ENCODE results near the gene BFSP2.
A peak's percentile ranks its signal among the peaks of the same experiment; 100 is the strongest.
"Not testable (repeated sequence)": the region's sequence is repeated elsewhere in the genome, so short reads cannot be mapped to it uniquely, and the experiment has no call there.

The BFSP2 gene

DNA sequence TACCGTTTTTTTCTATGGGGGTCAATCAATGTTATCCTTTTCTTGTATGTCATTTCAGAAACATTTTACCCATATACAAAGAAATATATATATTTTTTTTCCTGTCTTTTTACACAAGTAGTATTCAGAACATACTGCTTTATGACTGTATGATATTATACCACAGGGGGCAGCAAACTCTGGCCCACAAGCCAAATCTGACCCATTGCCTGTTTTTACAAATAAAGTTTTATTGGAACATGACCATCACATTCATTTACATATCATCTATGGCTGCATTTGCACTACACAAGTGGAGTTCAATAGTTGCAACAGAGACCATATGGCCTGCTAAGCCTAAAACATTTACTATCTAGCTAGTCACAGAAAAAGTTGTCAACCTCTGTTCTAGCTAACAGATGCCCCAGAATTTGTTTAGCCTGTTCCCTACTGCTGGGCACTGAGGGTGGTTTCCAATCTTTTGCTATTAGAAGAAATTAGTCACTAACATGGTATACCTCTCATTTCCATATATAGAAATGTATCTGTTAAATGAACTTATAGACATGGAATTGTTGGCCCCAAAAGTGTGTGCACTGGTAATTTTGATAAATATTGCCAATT lies 57.7 kb downstream of the BFSP2 start:
- no peak for DNase-seq

DNA sequence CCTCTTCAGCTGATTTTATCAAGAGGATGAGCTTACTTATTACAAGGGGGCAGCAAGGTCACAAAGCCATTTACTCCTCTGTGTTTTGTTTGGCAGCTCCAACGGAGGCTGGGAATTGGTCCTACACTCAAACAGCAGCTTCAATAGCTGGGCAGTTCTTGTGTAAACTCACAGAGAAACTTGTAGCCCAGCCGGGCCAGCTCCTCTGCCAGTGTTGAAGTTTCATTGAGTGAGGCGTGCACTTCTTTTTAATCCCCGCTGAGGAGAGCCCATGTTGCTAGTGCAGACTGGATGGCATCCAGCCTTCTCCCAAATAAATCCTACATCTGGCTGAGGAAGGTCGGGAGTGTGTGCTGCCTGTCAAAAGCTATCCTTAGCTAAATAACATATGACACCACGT lies 59.5 kb downstream of the BFSP2 start:
- DNase-seq, result no peak

DNA sequence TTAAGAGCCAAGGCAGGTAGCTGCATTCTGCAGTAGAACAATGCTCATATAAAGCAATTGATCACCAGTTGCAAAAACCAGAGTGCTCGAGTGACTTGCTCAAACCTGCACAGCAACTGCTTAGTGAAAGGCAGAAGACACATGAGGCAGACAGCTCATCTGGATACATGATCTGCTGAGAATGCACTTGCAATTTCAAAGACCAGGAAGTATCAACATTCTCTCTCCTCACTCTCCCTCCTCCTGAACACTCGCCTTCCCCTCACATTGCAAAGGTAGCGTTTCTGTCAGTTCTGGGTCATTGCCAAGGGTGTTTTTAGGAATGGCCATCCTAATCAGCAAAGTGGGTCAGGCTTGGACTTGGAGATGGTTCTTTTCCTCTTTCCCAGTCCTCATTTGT lies 61.0 kb downstream of the BFSP2 start:
- DNase-seq, result no peak

DNA sequence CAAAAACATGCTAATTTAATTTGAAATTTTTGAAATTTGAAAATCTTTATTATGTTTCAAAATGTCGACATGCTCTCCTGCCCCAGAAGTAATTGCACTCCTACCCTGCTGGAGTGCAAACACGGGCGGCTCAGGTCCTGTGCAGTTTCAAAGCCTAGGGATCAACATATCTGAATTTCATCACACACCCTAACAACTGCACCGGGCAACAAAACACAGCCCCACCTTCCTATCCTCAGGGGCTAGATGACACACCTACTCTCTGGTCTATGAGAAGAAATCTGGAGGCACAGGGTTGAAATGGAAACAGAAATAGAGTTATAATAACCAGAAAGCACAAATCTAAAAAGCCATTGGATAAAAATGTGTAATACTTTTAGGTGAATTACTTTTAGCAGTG lies 61.4 kb downstream of the BFSP2 start:
- DNase-seq, result no peak

DNA sequence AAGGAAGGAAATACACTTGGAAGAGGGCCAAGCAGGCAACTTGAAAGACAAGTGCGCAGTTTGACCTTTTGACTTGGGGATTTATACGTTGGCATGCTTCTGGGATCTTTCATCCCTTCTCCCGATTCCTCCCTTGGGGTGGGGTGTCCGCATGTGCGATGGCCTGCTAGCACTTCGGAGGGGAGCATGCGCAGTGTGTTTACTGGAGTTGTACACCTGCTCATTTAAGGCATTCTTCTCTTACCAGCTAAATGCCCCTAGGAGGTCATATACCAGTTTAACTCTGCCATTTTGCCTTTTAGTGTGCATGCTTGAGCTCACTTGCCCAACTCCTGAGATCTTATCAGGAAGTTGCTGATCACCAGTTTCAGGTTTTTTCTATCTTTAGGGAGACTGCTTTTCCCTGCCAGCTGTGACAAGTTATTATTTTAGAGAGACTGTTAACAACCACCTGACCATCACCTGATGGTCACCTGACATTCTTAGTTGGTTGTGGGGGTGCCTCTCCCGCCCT lies 63.5 kb downstream of the BFSP2 start:
- no peak for DNase-seq

DNA sequence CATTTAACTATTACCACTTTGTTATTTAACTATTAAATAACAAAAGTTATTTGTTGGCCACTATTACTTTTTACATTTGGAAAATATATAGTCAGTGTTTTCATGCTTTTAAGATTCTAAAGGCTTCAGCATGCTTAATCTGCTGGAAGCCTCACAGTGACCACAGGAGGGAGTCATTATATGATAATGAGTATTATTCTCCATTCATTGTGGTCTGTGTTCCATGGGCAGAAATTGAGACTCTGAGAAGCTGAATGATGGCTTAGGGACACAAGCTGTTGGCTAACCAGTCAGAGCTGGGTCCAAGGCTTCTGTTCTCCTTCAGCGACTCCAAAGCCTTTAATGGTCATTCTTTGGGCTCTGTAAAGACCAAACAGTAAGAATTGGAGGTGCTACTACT lies 64.7 kb downstream of the BFSP2 start:
- no peak for DNase-seq

DNA sequence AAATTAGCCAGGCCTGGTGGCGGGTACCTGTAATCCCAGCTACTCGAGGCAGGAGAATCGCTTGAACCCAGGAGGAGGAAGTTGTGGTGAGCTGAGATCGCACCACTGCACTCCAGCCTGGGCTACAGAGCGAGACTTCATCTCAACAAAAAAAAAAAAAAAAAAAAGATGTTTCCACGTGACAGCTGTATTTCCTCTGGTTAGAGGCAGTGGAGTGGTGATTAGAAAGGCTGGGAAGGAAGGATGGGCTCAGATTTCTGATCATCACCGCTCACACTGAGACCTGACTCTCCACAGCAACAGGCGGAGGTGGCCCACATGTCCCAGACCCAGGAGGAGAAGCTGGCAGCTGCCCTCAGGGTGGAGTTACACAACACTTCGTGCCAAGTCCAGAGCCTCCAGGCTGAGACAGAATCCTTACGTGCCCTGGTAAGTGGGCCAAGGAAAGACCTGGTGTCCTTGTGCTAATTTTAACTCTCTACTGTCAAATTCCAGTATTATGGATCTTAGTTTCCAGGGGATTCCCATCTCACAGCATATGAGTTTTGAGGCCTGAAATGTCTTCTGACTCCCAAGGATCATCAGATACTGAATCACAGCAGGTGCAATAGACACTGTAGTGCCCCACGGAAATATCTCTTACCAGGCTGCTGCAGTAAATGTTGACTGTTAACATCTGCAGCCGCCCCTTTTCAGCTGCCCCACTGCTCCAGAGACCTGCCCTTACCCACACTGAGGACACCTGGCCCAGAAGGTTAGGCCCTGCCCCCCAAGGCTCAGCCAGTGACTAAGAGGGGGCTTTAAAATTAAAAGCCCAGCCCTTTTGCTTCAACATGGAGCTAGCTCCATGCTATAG lies 66.9 kb downstream of the BFSP2 start:
- no peak for DNase-seq

DNA sequence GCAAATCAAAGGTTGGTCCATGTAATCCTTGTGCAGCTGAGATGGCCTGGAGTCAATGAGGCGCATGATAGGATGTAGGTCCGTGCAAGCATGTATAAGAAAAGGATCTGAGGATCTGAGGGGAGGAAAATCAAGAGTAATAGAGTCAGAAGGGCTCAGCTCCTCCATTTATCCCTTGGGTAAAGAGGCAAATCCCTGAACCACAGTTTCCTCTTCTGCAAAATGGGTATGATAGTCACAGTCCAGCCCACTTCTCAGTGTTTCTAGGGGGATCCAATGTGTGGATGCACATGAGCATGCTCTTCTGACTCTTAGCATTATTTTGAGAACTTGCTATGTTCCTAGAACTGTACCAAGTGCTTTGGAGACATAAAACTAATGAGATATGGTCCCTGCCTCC lies 67.9 kb downstream of the BFSP2 start:
- DNase-seq, result no peak

DNA sequence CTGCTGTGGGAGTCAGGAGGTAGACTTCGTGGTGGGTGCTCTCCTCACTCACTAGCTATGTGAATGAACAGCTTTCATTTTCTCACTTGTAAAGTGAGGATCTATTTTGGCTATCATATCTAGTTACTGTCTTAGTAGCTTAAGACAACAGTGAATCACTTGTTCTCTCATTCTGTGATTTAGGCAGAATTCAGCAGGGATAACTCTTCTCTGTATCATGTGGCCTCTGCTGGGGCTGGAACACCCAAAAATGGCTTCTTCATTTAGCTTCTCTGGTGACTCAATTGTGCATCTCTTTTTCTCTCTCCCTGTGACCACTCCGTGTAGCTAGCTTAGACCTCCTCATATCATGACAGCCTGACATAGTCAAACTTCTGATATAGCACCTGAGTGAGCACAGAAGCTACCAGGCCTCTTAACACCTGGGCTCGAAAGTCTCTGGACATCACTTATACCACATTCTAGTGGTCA lies 68.4 kb downstream of the BFSP2 start:
- DNase-seq, result no peak

DNA sequence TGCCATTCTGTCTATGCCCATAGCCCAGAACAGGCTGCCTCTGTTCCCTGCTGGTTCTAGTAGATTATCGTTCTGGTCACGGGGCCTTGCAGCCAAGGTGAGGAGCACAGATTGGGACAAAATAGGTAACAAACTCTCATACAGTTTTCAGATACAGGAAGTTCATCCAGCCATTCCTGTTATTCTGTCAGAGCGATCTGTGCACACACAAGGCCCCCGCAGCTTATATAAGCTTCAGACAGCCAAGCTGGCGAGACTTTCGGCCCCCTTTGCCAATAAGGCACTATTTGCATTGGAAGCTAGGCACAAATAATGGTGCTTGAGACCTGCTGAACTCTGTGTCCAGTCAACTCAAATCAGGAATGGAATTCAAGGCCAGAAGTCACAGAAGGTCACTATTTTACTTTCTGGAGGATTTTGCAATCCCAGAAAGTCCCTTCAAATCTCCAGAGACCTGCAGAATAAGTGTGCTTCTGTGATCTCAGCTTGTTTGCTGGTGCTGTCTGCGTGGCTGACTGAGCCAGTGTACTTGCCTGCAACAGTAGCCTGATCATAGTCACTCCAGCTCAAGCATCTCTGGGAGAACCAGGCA lies 69.4 kb downstream of the BFSP2 start:
- no peak for DNase-seq

DNA sequence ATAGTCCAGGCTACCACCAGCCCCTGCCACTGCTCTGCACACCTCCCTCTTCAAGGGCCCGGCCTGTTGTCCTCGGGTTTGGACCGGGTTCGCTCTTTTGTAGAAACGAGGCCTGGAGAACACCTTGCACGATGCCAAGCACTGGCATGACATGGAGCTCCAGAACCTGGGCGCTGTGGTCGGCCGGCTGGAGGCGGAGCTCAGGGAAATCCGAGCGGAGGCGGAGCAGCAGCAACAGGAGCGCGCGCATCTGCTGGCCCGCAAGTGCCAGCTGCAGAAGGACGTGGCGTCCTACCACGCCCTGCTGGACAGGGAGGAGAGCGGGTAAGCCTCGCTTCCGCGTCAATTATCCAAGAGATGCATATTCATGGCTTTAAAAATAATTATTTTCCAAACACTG lies 72.4 kb downstream of the BFSP2 start:
- DNase-seq, result peak; percentile 47

DNA sequence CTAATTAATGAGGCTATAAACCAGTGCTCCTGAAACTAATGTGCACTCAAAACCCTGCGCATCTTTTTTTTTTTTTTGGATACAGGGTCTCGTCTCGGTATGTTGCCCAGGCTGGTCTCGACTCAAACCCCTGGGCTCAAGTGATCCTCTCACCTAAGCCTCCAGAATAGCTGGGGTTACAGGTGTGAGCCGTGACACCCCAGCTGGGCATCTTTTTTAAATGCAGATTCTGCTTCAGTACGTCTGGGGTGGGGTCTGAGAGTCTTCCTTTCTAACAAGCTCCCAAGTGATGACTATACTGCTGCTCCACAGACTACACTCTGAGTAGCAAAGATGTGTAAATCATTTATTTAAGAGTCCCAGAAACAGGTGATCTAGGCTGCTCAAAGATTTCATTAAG lies 73.0 kb downstream of the BFSP2 start:
- DNase-seq, result no peak

DNA sequence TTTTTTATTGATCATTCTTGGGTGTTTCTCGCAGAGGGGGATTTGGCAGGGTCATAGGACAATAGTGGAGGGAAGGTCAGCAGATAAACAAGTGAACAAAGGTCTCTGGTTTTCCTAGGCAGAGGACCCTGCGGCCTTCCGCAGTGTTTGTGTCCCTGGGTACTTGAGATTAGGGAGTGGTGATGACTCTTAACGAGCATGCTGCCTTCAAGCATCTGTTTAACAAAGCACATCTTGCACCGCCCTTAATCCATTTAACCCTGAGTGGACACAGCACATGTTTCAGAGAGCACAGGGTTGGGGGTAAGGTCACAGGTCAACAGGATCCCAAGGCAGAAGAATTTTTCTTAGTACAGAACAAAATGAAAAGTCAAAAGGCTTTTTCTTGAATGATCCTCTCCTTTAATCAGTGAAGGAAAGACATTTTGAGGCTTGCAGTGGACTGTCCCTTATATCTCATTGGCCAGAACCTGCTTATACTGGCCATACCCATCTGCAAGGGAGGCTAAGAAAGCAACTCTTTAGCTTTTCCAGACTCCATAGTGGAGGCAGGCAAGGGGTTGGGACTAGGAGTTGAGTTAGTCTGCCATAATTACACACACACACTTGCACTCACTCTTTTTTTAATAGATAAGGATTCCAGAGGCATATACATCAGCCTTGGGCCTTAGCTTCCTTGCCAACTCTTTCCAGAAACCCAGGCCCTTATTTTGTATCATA lies 73.8 kb downstream of the BFSP2 start:
- DNase-seq, result not testable (repeated sequence)

DNA sequence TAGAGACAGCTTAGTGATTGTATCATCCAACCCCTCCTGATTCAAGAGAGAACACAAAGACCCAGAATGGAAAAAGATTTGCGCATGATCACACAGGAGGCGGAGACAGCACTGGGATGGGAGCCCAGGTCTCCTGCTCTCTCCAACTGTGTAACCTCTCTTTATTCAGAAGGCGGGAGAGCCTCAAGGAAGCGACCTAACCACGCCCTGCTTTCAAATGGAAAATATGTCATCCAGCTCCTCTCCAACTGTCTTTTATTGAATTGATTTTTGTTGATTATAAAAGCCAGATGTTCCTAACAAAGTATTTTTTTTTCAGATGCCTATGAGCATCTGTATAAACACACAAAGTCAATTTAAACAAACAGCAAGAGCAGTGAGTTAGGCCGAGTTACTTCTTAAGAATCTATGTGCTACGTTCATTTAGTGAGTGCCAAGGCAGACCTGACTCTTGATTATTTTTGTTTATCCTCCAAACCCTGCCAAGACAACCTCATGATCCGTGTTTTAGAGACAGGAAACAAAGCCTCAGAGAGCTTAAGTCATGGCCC lies 74.5 kb downstream of the BFSP2 start:
- DNase-seq, result peak; percentile 78

DNA sequence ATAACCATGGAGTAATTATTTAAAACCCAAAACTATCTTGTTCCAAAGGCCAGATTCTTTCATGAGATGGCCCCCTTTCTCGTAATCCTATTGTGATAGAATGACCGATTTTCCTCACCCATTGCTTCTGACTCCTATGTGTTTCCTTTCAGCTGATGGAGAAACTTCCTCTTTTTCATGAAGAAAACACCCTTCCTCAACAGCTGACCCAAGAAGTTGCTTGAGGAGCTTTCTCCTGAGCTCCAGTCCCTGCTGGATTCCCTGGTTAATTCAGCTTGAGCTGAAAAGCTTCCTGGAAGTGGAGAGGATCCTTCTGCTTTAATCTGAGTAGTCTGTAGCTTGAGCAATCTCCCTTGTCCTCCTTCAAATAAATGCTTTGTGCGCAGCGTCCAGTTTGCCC lies 75.0 kb downstream of the BFSP2 start:
- DNase-seq, result no peak

DNA sequence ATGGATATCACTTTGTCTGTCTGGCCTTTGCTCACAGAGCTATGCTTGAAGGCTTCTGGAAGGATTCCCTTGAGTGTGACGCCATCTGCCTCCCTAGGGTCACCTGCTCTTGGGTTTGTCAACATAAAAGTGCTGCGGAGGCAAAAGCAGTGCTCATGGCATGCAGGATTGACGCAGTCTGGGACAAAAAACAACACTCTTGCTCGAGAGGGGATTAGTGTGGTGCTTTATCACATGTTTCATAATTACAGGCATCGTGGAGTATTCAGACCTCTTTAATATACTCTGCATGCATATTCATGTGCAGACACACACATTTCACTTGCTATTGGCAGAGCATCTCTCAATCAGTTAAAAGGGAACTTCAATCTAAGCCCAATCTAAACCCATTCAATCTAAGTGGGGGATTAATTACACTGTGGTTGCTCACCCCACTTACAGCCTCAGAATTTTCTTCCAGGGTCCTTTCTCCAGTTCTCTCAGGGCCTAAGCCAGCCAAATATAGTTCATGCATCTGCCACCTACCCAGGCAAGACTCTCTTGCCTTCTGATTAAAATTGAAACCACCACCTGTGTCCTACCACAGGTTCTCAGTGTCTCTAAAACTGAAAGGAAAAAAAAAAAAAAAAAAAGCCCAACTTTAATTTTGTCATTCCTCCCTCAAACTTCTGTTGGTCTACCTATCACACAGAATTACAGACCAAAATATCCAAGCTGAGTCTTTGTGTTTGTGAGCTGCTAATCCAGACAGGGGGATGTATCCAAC lies 75.6 kb downstream of the BFSP2 start:
- DNase-seq, result peak; percentile 74

DNA sequence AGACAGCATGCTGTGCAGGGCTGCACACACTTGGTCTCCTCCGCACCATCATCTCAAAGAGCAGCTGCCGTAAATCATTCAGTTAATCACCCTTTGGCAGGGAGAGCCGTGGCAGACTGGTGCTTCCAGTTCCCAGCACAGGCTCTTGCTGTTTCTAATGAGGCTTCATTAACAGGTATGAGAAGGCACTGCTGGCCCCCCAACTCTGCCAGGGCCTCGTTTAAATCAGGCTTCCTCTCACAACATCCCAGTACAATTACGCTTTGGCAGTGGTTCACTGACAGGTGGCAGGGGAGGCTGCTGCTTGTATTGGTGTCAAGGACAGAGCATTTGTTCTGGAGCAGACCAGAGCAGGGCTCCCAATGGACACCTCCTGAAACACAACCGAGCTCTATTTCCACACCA lies 77.1 kb downstream of the BFSP2 start:
- peak; percentile 72 for DNase-seq

DNA sequence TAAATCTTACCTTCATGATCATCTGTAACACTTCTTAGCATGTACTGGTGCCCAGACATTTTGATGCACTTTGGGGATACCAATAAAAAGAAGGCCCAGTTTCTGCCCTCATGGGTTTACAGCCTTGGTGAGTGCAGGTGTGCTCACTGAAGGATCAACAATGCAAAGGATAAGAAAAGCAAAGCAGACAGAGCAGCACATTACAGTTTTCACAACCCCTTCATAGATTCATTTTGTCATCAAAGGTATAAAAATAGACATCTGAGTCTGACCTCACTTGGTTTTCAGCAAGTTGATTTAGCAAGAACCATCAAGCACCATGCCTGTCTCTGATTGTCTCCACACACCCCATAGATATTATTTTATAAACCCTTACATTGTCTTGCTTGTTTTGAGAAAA lies 77.6 kb downstream of the BFSP2 start:
- DNase-seq, result no peak

DNA sequence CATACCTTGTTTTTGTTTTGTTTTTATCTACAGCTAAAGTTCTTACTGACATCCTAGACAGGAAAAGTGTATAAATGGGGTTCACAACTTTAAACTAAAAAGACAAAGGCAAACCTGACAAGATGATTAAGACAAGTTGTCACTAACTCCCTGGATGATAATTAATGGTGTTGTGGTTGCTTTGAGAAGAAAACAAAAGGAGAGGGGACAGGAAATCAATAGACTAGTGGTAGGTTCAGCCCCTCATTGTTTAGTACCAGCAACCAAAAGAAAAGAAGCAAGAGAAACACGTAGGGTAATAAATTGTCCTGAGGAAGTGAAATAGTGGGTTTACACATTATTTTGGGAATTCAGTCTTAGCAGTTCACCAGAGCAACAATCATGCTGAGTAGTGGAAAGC lies 78.8 kb downstream of the BFSP2 start:
- no peak for DNase-seq

DNA sequence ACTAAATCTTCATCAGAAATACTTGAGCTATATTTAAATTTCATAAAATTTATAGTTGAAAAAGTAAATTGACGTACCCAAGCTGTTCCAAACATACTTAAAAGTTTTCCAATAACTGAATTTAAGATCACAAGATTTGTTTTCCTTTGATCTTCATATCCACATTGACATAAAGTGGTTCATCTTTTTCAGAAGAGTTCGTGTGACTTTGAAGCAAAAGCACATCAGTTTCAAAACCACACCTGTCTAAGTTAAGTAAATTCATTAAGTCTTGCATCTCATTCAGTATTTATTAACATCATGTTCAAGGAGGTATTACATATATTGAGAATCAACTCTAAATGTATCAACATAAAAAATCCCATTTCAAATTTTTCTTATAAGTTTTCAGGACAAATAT lies 79.5 kb downstream of the BFSP2 start:
- DNase-seq, result no peak

DNA sequence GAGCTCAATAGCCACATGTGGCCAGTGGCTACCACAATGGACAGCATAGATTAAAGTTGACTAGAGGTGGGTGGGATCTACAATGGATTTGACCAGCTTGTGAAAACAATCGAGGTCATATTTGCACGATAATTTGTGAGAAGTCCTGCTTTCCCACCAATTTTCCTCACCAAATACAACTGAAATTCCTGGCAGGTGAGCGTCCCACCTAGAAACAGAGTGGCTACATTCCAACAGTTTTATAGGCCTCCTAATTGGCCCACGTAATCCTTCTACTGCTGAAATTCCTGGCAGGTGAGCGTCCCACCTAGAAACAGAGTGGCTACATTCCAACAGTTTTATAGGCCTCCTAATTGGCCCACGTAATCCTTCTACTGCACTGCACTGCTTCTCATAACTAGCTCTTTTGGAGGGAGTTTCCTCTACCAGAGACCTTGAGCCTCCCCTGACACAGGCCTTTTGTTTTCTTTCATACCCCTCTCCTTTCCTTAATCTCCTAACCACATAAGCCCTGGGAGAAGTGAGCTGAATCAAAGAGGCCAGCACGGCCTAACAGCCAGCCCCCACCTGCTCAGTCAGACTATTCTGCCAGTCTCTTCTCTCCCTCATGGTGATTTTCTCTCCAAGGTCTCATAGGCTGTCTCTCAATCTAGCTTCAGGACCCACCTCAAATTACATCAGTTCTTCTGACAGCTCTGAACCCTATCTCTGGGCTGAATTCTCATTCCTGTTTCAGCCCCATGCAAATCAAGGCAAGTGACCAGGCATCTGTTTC lies 80.2 kb downstream of the BFSP2 start:
- no peak for DNase-seq
